GM18519 (cell line): ENCODE data around the gene KRTAP5-7.
"Not testable (repeated sequence)": the region's sequence is repeated elsewhere in the genome, so short reads cannot be mapped to it uniquely, and the experiment has no call there.

Experiments
- ATAC-seq: cut with Tn5 transposase; IDR thresholded peaks from one replicate; pipeline ENCODE4 v1.9.1; 2021; ENCODE audit warnings: mild to moderate bottlenecking, moderate library complexity; ENCODE audit not compliant: unreplicated experiment, low FRiP score

The KRTAP5-7 gene, protein sequence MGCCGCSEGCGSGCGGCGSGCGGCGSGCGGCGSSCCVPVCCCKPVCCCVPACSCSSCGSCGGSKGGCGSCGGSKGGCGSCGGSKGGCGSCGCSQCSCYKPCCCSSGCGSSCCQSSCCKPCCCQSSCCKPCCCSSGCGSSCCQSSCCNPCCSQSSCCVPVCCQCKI

DNA sequence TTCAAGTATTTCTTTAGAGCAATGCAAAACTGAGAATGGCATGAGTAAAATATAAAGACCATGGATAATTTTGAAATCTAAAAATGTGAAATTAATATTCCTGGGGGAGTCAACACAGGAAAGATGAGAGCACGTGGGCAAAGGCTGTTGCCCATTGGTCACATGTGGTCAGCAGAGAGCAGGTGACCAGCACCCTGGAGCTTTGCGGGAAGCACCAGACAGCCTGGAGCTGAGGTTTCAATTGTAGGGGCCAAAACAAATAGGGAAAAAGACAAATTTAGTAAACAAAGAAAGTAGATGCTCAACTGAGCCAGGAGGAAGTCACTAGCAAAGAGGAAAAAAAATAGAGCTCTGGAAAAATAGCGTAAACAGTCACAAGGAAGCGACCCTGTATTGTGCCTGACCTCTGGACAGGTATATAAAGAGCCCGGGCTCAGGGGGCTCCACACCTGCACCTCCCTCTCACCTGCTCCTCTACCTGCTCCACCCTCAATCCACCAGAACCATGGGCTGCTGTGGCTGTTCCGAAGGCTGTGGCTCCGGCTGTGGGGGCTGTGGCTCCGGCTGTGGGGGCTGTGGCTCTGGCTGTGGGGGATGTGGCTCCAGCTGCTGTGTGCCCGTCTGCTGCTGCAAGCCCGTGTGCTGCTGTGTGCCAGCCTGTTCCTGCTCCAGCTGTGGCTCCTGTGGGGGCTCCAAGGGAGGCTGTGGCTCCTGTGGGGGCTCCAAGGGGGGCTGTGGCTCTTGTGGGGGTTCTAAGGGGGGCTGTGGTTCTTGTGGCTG lies at the start of gene KRTAP5-7:
Gene KRTAP5-7 (plus strand): TSS at position 472 of the 780 bp plus-strand sequence. CDS start 34 bp downstream, at position 506.
- ATAC-seq: not testable (repeated sequence)

GRCh38 chr11:71477641-71478527 lies 49.2 kb upstream of the KRTAP5-7 start:
- no peak for ATAC-seq

DNA sequence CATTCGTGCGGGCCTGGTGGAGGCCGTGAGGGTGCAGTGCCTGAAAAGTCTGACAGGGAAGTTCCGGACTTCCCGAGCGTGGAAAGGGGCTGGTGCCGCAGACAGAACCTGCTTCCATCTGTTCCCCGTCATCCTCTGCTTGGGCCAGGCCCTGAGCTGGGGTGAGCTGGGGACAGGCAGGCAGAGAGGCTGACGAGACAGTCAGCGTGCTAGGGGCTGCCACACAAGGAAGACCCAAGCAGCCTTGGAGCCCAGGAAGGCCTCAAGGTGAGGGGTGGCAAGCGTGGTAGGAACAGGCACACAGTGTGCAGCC lies 48.6 kb upstream of the KRTAP5-7 start:
- ATAC-seq: no peak

GRCh38 chr11:71481101-71481960 lies 45.7 kb upstream of the KRTAP5-7 start:
- ATAC-seq: no peak

- ATAC-seq: no peak
Observed at GRCh38 chr11:71482216-71482615, 44.9 kb upstream of the KRTAP5-7 start.

DNA sequence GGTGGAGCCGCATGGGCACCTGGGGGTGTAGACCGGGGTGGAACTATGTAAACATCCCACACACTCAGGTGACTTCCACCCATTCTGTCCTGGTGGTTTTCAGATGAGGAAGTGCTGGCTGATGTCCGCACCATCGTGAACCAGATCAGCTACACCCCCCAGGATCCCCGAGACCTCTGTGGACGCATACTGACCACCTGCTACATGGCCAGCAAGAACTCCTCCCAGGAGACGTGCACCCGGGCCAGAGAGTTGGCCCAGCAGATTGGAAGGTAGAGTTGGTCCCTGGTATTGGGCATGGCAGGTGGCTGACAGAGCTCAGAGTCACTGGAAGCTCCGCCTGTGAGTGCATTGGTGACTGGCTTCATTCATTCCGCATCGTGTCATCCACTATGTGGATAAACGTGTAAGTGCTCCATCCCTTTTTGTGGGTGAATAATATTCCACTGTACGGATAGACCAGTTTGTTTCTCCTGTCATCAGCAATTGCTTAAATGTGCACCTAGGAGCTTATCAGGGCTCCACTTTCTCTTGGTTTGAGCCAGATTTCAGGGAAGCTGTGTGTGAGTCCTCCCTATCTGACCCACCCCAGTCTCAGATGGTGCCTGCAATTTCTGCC lies 44.2 kb upstream of the KRTAP5-7 start:
- no peak for ATAC-seq

DNA sequence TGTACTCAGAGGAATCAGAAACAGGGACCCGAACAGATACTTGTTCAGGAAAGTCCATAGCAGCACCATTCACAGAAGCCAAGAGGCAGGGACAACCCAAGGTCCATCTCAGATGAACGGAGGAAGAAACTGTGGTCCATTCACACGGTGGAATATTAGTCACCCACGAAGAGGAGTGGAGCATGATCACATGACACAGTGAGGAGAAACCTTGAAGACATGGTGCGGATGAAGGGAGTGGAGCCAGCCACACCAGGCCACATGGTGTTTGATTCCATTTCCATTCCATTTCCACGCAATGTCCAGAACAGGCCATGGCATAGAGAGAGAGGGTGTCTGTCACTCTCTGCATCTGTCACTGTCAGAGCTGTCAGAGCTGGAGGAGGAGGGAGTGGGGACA lies 43.4 kb upstream of the KRTAP5-7 start:
- no peak for ATAC-seq

GRCh38 chr11:71484248-71485062 lies 42.6 kb upstream of the KRTAP5-7 start:
- ATAC-seq: no peak

- no peak for ATAC-seq
Observed at GRCh38 chr11:71485063-71485399, 42.0 kb upstream of the KRTAP5-7 start.

DNA sequence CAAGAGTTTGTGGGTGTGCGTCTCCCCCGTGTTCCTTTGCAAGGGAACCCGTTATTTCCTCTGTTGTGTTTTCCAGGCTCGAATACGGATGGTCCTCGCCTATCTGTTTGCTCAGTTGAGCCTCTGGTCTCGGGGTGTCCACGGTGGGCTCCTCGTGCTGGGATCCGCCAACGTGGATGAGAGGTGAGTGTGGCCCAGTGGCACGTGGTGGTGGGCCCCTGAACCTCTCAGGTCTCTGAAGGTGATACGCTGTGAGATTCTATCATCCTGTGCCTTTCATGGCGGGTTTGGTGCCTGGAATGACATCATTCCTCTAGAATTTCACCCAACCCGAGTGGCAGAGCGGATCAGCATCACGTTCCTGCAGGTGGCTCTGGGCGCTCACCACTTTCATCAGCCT lies 41.6 kb upstream of the KRTAP5-7 start:
- ATAC-seq: no peak

DNA sequence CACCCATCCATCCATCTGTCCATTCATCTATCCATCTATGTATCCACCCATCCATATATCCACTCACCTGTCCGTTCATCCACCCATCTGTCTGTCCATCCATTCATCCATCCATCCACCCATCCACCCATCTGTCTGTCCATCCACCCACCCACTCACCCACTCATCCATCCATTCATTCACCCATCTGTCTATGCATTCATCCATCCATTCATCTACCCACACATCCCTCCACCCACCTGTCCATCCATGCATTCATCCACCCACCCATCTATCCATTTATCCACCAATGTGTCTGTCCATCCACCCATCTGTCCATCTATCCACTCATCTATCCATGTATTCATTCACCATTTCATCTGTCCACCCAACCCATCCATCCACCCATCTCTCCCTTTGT lies 40.7 kb upstream of the KRTAP5-7 start:
- no peak for ATAC-seq

GRCh38 chr11:71488681-71489270 lies 38.3 kb upstream of the KRTAP5-7 start:
- no peak for ATAC-seq

DNA sequence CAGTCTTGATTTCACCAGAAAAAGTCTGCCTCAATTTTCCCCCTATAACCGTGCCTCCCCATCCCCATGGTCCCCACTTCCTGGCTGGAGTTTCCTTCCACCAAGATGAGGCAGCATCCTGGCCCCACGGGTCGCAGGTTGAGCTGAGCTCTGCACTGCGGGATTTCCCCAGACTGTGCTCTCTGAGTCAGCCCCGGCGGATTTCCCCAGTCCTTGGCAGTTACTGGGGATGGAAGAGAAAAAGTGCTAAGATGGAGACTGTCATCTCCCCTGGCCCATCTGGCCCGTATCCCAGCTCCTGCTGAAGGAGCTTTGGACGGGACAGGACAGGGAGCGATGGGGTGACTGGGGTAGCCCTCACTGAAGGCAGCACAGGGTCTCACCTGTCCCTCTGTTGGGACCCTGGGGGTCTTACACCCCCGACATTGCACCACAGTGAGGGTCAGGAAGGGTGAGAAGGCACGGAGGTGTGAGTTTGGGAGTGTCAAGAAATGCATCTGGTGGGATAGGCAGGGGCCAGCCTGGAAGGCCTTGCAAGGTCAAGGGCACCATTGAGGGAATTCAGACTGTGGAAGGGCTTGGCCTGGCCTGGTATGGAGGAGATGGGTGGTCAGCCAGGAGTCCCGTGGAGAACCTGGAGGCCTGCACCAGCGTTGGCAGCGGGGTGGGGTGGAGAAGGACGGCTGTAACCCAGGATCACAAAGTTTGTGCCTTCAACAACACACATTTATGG lies 37.6 kb upstream of the KRTAP5-7 start:
- no peak for ATAC-seq

DNA sequence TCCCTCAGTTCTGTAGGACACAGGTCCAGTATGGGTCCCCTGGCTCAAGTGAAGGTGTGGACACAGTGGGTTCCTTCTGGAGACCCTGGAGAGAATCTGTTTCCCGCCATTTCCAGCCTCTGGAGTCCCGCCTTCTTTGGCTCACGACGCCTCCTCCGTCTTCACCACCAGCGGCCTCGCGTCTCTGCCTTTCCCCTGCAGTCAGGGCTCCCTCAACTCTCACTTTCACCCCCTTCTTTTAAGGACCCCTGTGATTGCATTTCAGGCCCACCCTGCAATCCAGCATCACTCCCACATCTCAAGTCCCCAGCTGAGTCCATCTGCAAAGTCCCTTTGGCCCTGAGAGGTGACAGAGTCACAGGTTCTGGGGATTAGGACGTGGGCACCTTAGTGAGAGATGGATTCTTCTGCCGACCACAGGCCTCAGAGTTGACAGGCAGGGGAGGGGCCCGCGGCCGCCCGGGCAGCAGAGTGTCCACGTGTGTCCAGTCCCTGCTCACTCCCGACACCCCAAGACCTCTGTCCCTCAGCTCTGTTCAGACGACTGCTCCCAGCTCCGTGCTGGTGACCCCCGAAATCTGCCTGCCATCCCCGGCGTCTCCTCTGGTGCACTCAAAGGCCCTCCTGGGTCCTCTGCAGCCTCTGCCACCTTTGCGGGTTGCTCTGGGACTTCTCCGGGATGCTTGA lies 36.9 kb upstream of the KRTAP5-7 start:
- ATAC-seq: no peak

- ATAC-seq: no peak
Observed at GRCh38 chr11:71490731-71491390, 36.2 kb upstream of the KRTAP5-7 start.

DNA sequence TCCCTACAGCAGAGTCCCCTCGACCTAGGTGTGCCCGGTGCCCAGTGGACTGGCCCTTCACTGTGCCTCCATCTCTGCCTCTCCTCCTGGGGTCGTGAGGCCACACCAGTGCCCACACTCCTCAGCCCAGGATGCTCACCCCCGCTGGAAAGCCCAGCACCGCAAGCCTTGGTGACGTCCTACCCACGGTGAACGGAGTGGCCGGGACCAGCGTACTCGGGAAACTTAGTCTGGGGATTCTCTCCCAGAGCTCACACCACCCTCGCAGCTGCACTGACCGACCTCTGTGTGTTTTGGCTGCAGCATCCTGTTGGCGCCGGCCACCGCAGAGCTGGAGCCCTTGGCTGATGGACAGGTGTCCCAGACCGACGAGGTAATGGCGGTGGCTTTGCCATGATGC lies 35.5 kb upstream of the KRTAP5-7 start:
- no peak for ATAC-seq

DNA sequence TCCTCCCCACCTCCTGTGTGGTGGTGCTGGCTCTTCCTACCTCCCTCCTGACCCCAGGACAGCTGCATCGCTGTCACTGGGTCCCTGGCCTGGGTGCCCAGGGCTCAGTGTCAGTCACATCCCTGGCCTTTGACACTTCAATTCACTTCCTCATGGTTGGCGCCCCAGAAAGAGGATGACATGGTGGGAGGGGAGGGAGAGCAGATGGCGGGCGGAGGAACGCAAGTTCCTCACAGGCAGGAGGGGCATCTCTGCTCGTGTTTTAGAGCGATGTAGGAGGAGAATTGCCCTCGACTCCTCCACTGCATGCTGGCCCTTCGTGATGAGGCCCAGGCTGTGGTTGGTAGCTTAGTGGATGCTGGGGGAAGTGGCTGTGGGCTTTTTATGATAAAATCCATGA lies 35.1 kb upstream of the KRTAP5-7 start:
- no peak for ATAC-seq
